ENCODE data around the gene GJA4.

GJA4 gene

GRCh38 chr1:34785875-34786470 lies 6.8 kb upstream of the GJA4 start:
- H3K4me3 Mint-ChIP-seq: no peak overlapping the region
- H3K27me3 Mint-ChIP-seq: peaks cover 56% of the 10 kb centered on the region
- no peaks in the 10 kb centered on the region for H3K36me3 Mint-ChIP-seq (ENCODE audit: insufficient read depth)
- H3K4me1 Mint-ChIP-seq: no peaks in the 10 kb centered on the region
- DNase-seq (ENCODE audit: low spot score in 2 of 2) (no peak), ATAC-seq (replicated peaks; ENCODE audit: extremely low read depth, poor library complexity, severe bottlenecking) (no peak)
- no peak overlapping the region for H3K27ac Mint-ChIP-seq (ENCODE audit: low read depth)
- H3K9me3 Mint-ChIP-seq: no peaks in the 10 kb centered on the region

GRCh38 chr1:34786521-34787325 lies 6.1 kb upstream of the GJA4 start:
- ATAC-seq (replicated peaks; ENCODE audit: extremely low read depth, poor library complexity, severe bottlenecking) (peak; percentile 78), DNase-seq (ENCODE audit: low spot score in 2 of 2) (peak; percentile 37 to 39)
- H3K27ac Mint-ChIP-seq (ENCODE audit: low read depth): no peak overlapping the region
- no peaks in the 10 kb centered on the region for H3K9me3 Mint-ChIP-seq
- peaks cover 61% of the 10 kb centered on the region for H3K27me3 Mint-ChIP-seq
- H3K4me3 Mint-ChIP-seq: no peak overlapping the region
- H3K4me1 Mint-ChIP-seq: no peaks in the 10 kb centered on the region
- H3K36me3 Mint-ChIP-seq (ENCODE audit: insufficient read depth): no peaks in the 10 kb centered on the region

- Mint-ChIP-seq H3K4me1 (no peaks in the 10 kb centered on the region), H3K4me3 (no peak overlapping the region), H3K9me3 (no peaks in the 10 kb centered on the region), H3K36me3 (ENCODE audit: insufficient read depth) (no peaks in the 10 kb centered on the region), H3K27me3 (peaks cover 58% of the 10 kb centered on the region), H3K27ac (ENCODE audit: low read depth) (no peak overlapping the region)
- no peak for DNase-seq (ENCODE audit: low spot score in 2 of 2)
- no peak for ATAC-seq (replicated peaks; ENCODE audit: extremely low read depth, poor library complexity, severe bottlenecking)
Measured at GRCh38 chr1:34787461-34788420, 5.1 kb upstream of the GJA4 start.

- peaks cover 54% of the 10 kb centered on the region for H3K27me3 Mint-ChIP-seq
- ATAC-seq (replicated peaks; ENCODE audit: extremely low read depth, poor library complexity, severe bottlenecking) (no peak), DNase-seq (ENCODE audit: low spot score in 2 of 2) (no peak)
- H3K36me3 Mint-ChIP-seq (ENCODE audit: insufficient read depth): no peaks in the 10 kb centered on the region
- no peak overlapping the region for H3K4me3 Mint-ChIP-seq
- H3K4me1 Mint-ChIP-seq: no peaks in the 10 kb centered on the region
- H3K9me3 Mint-ChIP-seq: no peaks in the 10 kb centered on the region
- H3K27ac Mint-ChIP-seq (ENCODE audit: low read depth): no peak overlapping the region
Measured at GRCh38 chr1:34790985-34791384, 1.8 kb upstream of the GJA4 start.

GRCh38 chr1:34792424-34792823 lies 375 bp upstream of the GJA4 start:
- Mint-ChIP-seq H3K9me3 (no peaks in the 10 kb centered on the region), H3K27ac (ENCODE audit: low read depth) (no peak overlapping the region), H3K27me3 (peaks cover 54% of the 10 kb centered on the region), H3K4me1 (no peaks in the 10 kb centered on the region), H3K36me3 (ENCODE audit: insufficient read depth) (no peaks in the 10 kb centered on the region), H3K4me3 (peak overlapping the region; percentile 40)
- ATAC-seq (replicated peaks; ENCODE audit: extremely low read depth, poor library complexity, severe bottlenecking) (no peak), DNase-seq (ENCODE audit: low spot score in 2 of 2) (no peak)

GRCh38 chr1:34794001-34794789 lies 1.4 kb downstream of the GJA4 start:
- DNase-seq (ENCODE audit: low spot score in 2 of 2): no peak
- no peak for ATAC-seq (replicated peaks; ENCODE audit: extremely low read depth, poor library complexity, severe bottlenecking)
- Mint-ChIP-seq H3K27me3 (peaks cover 47% of the 10 kb centered on the region), H3K9me3 (no peaks in the 10 kb centered on the region), H3K4me3 (no peak overlapping the region), H3K4me1 (no peaks in the 10 kb centered on the region), H3K36me3 (ENCODE audit: insufficient read depth) (no peaks in the 10 kb centered on the region), H3K27ac (ENCODE audit: low read depth) (no peak overlapping the region)

- Mint-ChIP-seq H3K27me3 (peaks cover 41% of the 10 kb centered on the region), H3K36me3 (ENCODE audit: insufficient read depth) (no peaks in the 10 kb centered on the region), H3K27ac (ENCODE audit: low read depth) (no peak overlapping the region), H3K4me3 (no peak overlapping the region), H3K4me1 (no peaks in the 10 kb centered on the region), H3K9me3 (no peaks in the 10 kb centered on the region)
- DNase-seq (ENCODE audit: low spot score in 2 of 2) (no peak), ATAC-seq (replicated peaks; ENCODE audit: extremely low read depth, poor library complexity, severe bottlenecking) (no peak)
Measured at GRCh38 chr1:34794790-34795180, 2.0 kb downstream of the GJA4 start.

- H3K27me3 Mint-ChIP-seq: peaks cover 29% of the 10 kb centered on the region
- no peaks in the 10 kb centered on the region for H3K36me3 Mint-ChIP-seq (ENCODE audit: insufficient read depth)
- no peaks in the 10 kb centered on the region for H3K4me1 Mint-ChIP-seq
- ATAC-seq (replicated peaks; ENCODE audit: extremely low read depth, poor library complexity, severe bottlenecking): no peak
- H3K27ac Mint-ChIP-seq (ENCODE audit: low read depth): no peak overlapping the region
- no peak for DNase-seq (ENCODE audit: low spot score in 2 of 2)
- H3K9me3 Mint-ChIP-seq: no peaks in the 10 kb centered on the region
- H3K4me3 Mint-ChIP-seq: no peak overlapping the region
Measured at GRCh38 chr1:34795916-34796315, 3.1 kb downstream of the GJA4 start.

- no peak overlapping the region for H3K4me3 Mint-ChIP-seq
- no peak overlapping the region for H3K27ac Mint-ChIP-seq (ENCODE audit: low read depth)
- DNase-seq (ENCODE audit: low spot score in 2 of 2): no peak
- no peaks in the 10 kb centered on the region for H3K4me1 Mint-ChIP-seq
- no peak for ATAC-seq (replicated peaks; ENCODE audit: extremely low read depth, poor library complexity, severe bottlenecking)
- H3K9me3 Mint-ChIP-seq: no peaks in the 10 kb centered on the region
- H3K27me3 Mint-ChIP-seq: peaks cover 22% of the 10 kb centered on the region
- H3K36me3 Mint-ChIP-seq (ENCODE audit: insufficient read depth): no peaks in the 10 kb centered on the region
Measured at GRCh38 chr1:34796990-34797389, 4.2 kb downstream of the GJA4 start.

- H3K9me3 Mint-ChIP-seq: peaks cover 8% of the 10 kb centered on the region
- ATAC-seq (replicated peaks; ENCODE audit: extremely low read depth, poor library complexity, severe bottlenecking) (no peak), DNase-seq (ENCODE audit: low spot score in 2 of 2) (no peak)
- H3K4me1 Mint-ChIP-seq: no peaks in the 10 kb centered on the region
- no peak overlapping the region for H3K27ac Mint-ChIP-seq (ENCODE audit: low read depth)
- no peak overlapping the region for H3K4me3 Mint-ChIP-seq
- H3K36me3 Mint-ChIP-seq (ENCODE audit: insufficient read depth): no peaks in the 10 kb centered on the region
- H3K27me3 Mint-ChIP-seq: peaks cover 3% of the 10 kb centered on the region
Measured at GRCh38 chr1:34800214-34800613, 7.4 kb downstream of the GJA4 start.

GRCh38 chr1:34803770-34804169 lies 11.0 kb downstream of the GJA4 start:
- Mint-ChIP-seq H3K36me3 (ENCODE audit: insufficient read depth) (no peaks in the 10 kb centered on the region), H3K27me3 (no peaks in the 10 kb centered on the region), H3K4me3 (no peak overlapping the region), H3K27ac (ENCODE audit: low read depth) (no peak overlapping the region), H3K4me1 (no peaks in the 10 kb centered on the region), H3K9me3 (peaks cover 8% of the 10 kb centered on the region)
- no peak for ATAC-seq (replicated peaks; ENCODE audit: extremely low read depth, poor library complexity, severe bottlenecking)
- no peak for DNase-seq (ENCODE audit: low spot score in 2 of 2)

GRCh38 chr1:34806396-34806795 lies 13.6 kb downstream of the GJA4 start:
- Mint-ChIP-seq H3K27me3 (no peaks in the 10 kb centered on the region), H3K27ac (ENCODE audit: low read depth) (no peak overlapping the region), H3K36me3 (ENCODE audit: insufficient read depth) (no peaks in the 10 kb centered on the region), H3K9me3 (peaks cover 8% of the 10 kb centered on the region), H3K4me3 (no peak overlapping the region), H3K4me1 (no peaks in the 10 kb centered on the region)
- ATAC-seq (replicated peaks; ENCODE audit: extremely low read depth, poor library complexity, severe bottlenecking): no peak
- no peak for DNase-seq (ENCODE audit: low spot score in 2 of 2)

All from central memory CD8-positive, alpha-beta T cell (primary cell).